Measurements from ENCODE around the gene KRT3. TPM values are rescaled to one million over a fixed set of nuclear protein-coding genes. Genes with fewer than 3 reads are reported as not detected.

The KRT3 gene
- total RNA-seq, 1 donor from 2014 or later = under 0.01 TPM

DNA sequence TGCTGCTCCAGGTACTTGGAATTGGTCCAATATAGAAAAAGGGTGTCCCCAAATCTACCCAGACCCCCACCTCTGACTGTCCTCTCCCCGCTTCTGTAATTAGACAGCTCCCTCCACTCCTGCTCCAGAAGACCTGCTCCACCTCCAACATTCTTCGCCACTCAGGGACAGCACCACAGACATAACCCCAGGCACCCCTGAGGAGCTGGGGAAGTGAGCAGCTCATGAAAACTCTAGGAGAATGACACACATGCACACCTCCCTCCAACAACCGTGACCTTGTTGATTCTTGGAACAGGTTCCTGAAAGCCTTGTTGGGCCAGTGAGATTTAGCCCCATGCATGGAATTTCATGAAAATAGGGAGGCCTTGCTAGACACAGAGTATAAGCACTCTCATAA is 9.8 kb upstream of the KRT3 start:
- TF ChIP-seq, protein P1, sequence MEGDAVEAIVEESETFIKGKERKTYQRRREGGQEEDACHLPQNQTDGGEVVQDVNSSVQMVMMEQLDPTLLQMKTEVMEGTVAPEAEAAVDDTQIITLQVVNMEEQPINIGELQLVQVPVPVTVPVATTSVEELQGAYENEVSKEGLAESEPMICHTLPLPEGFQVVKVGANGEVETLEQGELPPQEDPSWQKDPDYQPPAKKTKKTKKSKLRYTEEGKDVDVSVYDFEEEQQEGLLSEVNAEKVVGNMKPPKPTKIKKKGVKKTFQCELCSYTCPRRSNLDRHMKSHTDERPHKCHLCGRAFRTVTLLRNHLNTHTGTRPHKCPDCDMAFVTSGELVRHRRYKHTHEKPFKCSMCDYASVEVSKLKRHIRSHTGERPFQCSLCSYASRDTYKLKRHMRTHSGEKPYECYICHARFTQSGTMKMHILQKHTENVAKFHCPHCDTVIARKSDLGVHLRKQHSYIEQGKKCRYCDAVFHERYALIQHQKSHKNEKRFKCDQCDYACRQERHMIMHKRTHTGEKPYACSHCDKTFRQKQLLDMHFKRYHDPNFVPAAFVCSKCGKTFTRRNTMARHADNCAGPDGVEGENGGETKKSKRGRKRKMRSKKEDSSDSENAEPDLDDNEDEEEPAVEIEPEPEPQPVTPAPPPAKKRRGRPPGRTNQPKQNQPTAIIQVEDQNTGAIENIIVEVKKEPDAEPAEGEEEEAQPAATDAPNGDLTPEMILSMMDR (IDR thresholded peaks at IDR 0.05; ENCODE audit: insufficient read depth, low read length, severe bottlenecking) = no peak
- H3K27me3 ChIP-seq (ENCODE audit: control insufficient read depth, insufficient read depth, low read length) = no peaks in the 10 kb centered on the region
- FAIRE-seq (no peak), DNase-seq (ENCODE audit: low read depth) (no peak)
- no peaks in the 10 kb centered on the region for H3K36me3 ChIP-seq (ENCODE audit: control insufficient read depth, insufficient read depth, low read length)
- no peak overlapping the region for H3K4me3 ChIP-seq (ENCODE audit: low read depth, low read length)

GRCh38 chr12:52805000-52805399 is 9.1 kb upstream of the KRT3 start:
- DNase-seq (ENCODE audit: low read depth) (no peak), FAIRE-seq (no peak)
- Histone ChIP-seq H3K4me3 (ENCODE audit: low read depth, low read length) (no peak overlapping the region), H3K36me3 (ENCODE audit: control insufficient read depth, insufficient read depth, low read length) (no peaks in the 10 kb centered on the region), H3K27me3 (ENCODE audit: control insufficient read depth, insufficient read depth, low read length) (no peaks in the 10 kb centered on the region)
- TF ChIP-seq, protein P1 (IDR thresholded peaks at IDR 0.05; ENCODE audit: insufficient read depth, low read length, severe bottlenecking) = no peak

DNA sequence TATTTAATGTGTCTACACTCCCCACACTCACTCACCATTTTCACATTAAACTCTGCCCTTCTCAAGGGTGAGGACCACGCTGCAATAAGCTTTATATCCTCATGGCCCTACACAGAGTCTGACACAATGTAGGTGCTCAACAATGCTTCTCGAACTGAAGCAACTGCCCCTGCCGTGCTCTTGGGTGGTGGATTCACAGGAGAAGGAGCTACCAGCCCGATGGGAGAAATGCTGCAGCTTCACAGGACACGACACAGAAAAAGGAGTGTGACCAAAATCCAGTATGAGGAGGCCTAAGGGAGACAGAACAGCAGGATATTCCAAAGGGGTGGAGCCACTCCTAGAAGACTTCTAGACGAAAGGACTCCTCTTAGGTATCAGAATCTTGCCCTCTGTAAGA is 6.5 kb upstream of the KRT3 start:
- TF ChIP-seq, protein P1 (IDR thresholded peaks at IDR 0.05; ENCODE audit: insufficient read depth, low read length, severe bottlenecking) = no peak
- Histone ChIP-seq H3K27me3 (ENCODE audit: control insufficient read depth, insufficient read depth, low read length) (no peaks in the 10 kb centered on the region), H3K36me3 (ENCODE audit: control insufficient read depth, insufficient read depth, low read length) (no peaks in the 10 kb centered on the region), H3K4me3 (ENCODE audit: low read depth, low read length) (no peak overlapping the region)
- FAIRE-seq (no peak), DNase-seq (ENCODE audit: low read depth) (no peak)

GRCh38 chr12:52801773-52802172 is 5.9 kb upstream of the KRT3 start:
- TF ChIP-seq, protein P1 (IDR thresholded peaks at IDR 0.05; ENCODE audit: insufficient read depth, low read length, severe bottlenecking) = no peak
- DNase-seq (ENCODE audit: low read depth) = no peak
- Histone ChIP-seq H3K4me3 (ENCODE audit: low read depth, low read length) (no peak overlapping the region), H3K36me3 (ENCODE audit: control insufficient read depth, insufficient read depth, low read length) (no peaks in the 10 kb centered on the region), H3K27me3 (ENCODE audit: control insufficient read depth, insufficient read depth, low read length) (no peaks in the 10 kb centered on the region)
- FAIRE-seq = no peak

DNA sequence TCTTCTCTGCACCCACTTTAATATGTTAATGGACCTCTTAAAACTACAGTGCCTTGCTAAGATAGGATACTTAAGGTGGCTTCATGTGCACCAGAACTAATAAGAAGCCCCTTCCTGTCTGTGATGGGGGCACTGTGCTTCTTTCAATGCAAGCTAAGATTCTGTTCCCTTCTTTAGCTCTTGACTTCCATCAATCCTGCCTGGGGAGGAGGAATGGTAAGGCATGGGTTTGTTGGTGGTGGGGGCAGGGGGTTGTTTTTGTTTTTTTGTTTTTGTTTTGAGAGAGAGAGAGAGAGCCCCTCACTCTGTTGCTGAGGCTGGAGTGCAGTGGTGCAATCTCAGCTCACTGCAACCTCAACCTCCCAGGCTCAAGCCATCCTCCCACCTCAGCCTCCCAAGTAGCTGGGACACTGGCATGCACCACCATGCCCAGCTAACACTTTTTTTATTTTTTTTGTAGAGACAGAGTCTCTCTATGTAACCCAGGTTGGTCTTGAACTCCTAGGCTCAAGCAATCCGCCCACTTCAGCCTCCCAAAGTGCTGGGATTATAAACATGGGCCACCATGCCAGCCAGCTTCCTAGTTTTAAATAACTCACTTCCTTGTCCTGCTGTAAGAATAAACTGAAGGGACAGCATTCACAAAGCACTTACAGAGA is 4.5 kb upstream of the KRT3 start:
- Histone ChIP-seq H3K36me3 (ENCODE audit: control insufficient read depth, insufficient read depth, low read length) (no peaks in the 10 kb centered on the region), H3K4me3 (ENCODE audit: low read depth, low read length) (no peak overlapping the region), H3K27me3 (ENCODE audit: control insufficient read depth, insufficient read depth, low read length) (no peaks in the 10 kb centered on the region)
- DNase-seq (ENCODE audit: low read depth) = no peak
- no peak for FAIRE-seq
- TF ChIP-seq, protein P1 (IDR thresholded peaks at IDR 0.05; ENCODE audit: insufficient read depth, low read length, severe bottlenecking) = no peak

All from bronchial epithelial cell (primary cell).